Activated T-cell treated with anti-CD3 and anti-CD28 coated beads, Interleukin-2, amount 50 U/mL, for 48 hours (primary cell): Measurements from ENCODE around the gene EPN2.

ENCODE experiments used
- DNase-seq, 2 experiments: peaks; one replicate each; pipeline ENCODE4 v3.0.0-alpha.2; 2020

Gene EPN2

DNA sequence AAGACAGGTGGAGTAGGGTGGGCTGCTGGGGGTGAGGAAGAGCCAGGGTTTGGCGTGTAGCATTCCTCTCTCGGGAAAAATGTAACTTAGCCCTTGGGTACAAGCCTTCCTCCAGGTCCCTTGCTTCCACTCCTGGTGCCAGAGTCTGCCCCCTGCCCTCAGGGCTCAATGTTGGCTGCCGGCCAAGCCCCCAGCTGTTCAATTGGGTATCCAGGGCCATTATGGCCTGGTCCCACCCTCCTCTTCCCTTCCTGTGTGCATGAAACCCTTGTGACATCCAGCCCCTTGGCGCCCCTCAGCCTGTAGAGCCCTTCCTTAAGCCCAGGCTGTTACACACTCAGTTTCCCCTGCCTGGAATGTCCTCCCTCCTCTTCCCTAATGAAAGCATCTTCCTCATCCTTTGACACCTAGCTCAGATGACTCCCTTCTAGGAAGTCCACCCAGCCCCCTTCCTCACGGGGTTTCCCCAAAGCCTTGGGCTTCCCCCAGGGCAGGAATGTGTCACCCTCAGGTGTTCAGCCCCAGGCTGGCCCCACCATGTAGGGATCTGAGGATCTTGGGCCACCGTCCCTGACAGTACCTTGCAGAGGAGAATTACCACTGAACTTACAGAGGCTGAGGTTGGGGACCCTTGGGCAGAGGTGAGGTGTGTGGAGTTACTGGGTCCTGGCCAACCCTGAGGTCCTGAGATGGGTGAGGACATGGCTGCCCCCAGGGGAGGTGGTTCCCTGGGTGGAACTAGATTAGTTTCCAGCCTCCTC lies 95.4 kb downstream of the EPN2 start:
- peak in 1 of 2 experiments; percentile 32 for DNase-seq

DNA sequence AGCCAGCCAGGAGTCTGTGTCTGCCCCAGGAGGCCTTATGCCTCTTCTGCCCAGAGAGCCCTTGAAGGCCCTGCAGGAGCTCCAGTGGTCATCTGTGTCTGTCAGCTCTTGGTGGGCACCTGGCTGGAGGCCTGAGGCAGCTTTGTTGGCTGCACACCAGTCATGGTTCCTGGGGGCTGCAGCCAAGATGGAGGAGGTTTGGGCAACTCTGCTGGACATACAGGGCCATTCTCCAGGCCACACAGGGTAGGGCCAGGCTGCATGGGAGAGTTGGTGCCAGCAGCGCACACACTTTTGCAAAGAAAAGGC lies 95.9 kb downstream of the EPN2 start:
- no peak for DNase-seq

GRCh38 chr17:19333736-19334290 lies 96.6 kb downstream of the EPN2 start:
- no peak for DNase-seq

DNA sequence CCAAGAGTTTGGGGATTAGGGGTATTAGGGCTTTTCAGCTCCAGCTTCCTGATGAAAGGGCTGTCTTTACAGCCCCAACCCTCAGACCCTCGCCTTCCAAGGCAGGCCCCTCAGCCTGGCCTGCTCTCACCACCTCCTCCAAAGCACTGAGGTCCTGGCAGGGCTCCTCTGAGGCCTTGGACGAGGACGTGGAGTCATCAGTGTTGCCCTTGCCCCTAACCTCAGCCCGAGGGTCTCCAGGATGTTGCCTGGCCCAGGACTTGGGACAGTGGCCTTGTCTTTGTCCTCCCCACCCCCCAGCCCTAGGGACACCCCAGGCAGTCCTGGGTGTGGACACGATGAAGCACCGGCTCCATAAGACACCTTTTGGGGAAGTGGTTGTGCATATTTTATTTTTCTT lies 97.2 kb downstream of the EPN2 start:
- DNase-seq, result no peak

GRCh38 chr17:19335951-19336631 lies 98.9 kb downstream of the EPN2 start:
- no peak for DNase-seq

- DNase-seq, result no peak
These were observed 100.0 kb downstream of the EPN2 start for GRCh38 chr17:19336938-19337711.

GRCh38 chr17:19337712-19338023 lies 100.5 kb downstream of the EPN2 start:
- no peak for DNase-seq

GRCh38 chr17:19338031-19338990 lies 101.1 kb downstream of the EPN2 start:
- DNase-seq, result peak; percentile 76 to 77

GRCh38 chr17:19339341-19339815 lies 102.2 kb downstream of the EPN2 start:
- DNase-seq, result no peak

DNA sequence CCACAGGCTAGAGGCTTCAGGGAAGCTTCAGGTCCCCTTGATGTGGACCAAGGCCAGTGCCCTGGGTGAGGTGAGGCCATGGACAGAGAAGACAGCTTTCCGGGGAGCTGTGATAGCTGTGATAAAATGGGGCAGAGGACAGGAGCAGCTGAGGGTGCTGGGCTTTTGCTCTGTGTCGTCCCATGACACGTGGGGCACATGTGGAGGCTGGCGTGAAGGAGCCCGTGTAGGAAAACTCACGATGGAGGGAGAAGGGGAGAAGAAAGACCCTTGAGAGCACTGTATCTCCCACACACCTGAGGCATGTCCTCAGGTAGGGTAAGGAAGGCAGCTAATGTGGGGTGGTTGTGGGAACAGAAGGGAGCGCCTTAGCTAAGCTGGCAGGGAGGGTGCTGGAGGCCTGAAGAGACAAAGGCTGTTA lies 104.1 kb downstream of the EPN2 start:
- no peak for DNase-seq

DNA sequence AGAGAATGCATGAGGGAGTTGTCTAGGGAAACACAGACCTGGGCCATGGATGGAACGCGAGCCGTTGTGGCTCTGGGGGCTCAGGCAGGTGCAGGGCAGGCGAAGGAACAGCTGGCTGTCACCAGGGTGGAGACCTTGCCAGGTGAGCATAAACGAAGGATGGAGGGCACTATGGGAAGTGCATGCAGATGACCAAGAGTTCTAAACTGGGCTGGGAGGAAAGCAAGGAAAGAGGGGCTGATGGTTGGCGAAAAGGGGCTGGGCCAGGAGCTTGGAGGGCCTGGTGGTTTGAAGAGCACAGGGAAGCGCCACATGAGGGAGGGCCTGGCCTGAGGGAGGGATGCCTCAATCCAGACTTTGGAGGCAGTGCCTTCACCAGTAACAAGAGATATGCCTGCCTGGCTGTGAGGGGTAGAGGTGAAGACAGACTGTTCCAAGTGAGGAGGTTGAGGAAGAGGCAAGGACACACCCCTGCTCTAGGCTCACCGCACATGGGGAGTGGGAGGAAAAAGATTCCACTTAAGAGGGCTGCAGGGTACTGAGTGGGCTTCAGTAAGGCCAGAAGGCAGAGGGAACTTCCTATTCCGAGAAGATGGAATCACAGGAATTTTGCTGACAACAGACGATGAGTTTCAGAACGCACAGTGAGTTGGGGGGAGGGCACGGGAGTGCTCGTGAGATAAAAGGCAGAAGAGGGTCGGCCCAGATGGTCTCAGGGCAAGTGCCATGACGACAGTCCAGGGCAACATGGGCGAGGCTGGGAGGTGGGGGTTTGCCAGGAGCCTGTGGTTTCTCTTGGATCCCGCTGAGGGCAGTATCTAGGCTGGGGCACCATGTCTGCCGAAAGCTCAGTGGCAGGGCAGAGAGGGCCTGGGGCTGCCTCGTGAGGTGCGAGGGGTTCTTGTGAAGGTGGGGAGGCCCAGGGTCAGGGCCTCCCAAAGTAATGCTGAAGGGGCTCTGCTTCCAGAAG lies 104.8 kb downstream of the EPN2 start:
- peak in 1 of 2 experiments; percentile 15 for DNase-seq

GRCh38 chr17:19342611-19343255 lies 105.6 kb downstream of the EPN2 start:
- DNase-seq, result no peak

DNA sequence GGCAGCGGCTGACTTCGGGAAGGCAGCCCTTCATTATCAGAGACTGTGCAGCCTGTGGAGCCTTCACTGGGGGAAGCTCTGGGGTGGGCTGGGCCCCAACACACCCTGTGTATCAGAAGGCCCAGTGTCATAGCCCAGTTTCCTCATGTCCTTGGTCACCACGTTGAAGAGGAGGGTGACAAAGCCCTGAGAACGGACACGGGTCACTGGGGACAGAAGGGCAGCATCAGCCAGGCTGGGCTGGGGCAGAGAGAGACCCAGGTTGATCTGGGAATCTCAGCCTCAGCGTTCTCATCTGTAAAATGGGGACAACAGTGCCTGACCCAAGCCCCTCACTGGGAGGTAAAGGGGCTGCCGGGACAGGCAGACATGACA lies 106.1 kb downstream of the EPN2 start:
- DNase-seq, result no peak

DNA sequence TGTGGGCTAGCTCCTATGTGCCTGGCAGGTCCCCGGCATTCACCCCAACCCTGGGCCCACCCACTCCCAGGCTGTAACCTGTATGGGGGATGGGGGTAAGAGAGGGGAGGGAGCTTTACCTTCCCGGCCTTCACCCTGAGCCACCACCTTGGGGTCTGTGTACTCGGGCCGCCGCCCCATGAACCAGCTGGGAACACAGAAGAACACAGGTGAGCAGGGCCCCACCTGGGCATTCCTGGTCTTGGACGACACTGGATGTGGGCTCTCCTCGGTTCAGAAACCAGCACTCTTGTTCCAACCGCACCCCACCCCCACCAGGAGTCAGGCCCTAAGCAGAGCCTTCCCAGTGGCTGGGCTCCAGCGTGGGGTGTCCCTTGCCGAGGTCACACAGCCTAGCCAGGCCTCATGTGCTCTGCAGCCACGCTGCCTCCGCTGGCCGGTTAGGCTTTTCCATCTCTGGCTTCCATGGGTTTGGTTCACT lies 106.5 kb downstream of the EPN2 start:
- no peak for DNase-seq

GRCh38 chr17:19344311-19345066 lies 107.3 kb downstream of the EPN2 start:
- no peak for DNase-seq

DNA sequence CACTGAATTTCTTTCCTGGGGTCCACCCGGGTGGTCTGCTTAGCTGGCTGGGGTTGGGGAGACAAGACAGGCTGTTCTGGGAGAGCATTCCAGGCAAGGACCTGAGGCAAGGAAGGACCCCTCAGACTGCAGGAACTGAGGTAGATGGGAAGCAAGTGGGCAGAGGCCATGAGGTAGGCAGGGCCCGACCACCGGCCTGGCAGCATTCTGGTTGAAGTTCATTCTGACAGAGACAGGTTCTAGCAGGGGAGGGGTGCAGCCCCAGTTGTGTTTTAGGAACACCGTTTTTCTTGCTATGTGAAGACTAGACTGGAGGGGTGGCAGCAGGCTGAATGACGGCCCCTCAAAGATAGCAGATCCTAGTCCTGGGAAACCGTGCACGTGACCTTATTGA lies 107.9 kb downstream of the EPN2 start:
- no peak for DNase-seq

DNA sequence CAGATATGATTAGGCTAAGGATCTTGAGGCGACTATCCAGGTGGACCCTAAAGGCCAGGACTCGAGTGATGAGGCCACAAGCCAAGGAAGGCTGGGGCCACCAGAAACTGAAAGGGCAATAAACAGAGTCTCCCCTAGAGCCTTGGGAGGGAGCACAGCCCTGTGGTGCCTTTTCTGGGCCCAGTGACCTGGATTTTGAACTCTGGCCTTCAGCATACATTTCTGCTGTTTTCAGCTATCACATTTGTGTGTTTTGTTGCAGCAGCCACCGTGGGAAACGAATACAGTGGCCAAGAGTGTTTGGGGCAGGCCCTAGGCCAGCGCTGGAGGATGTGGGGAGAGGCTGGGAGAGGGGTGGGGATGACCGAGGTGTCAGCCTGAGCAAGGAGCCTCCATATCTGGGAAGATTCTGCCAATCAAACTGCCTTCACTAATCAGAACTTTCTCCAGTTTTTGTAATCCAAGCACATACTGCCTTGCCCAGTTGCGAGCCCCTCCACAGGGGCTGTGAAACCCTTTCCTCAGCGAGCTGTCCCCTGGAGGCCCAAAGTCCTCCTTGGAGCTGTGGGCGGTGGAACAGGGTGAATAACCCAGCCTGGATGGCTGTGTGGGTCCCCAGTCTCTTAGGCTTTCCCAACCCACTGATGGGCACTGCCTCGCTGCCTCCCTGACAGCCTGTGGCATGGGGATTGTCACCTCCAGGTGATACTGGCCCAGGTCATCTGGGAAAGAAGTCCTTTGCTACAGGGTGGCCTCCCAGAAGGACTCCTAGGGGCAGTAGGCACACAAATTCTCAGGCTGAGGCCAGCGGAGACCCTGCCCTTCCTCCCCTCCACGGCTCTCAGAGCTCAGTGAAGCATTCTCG lies 108.6 kb downstream of the EPN2 start:
- DNase-seq, result no peak

DNA sequence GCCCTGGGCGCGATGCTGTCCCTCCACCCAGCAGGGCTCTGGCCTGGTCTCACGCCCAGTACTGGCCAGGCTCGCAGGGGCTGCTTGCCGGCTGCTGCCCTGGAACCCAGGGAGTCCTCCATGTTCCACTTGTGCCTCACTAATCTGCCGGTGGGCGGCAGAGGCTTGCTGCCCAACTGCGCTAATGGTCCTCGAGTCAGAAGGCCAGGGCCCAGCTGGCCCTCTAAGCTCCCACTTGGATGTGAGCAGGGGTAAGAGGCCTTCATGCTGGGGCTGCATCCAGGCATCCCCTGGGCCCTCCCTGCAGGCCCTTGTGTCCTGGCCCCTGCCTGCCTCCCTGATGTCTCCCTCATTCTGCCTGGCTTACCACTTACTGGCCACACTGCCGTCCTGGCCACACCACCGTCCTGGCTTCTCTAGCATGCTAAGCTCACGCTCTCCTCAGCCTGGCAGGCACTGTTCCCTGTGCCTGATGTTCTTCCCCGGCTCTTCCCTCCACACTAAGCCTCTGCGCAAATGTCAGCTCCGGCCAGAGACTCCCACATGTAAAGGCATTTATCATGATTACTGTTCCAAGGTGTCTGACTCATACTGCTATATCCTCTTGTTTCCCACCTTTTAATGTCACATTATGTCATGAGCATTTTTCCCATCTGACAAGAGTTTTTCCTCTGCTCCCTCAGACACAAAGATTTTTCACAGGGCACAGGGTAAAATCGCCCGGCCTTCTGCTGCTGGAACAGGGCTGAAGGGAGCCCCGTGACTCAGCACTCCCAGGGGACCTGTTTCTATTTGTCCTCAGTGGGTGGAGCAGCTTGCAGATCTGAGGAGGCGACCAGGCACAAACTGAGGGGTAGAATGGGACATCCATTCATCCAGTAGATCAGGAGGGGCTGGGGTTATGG lies 109.4 kb downstream of the EPN2 start:
- DNase-seq, result no peak
